SJSA1 (cell line): Measurements from ENCODE around the gene ART5. TPM values are rescaled to one million over a fixed set of nuclear protein-coding genes. Genes with fewer than 3 reads are reported as not detected.
"Not testable (repeated sequence)": the region's sequence is repeated elsewhere in the genome, so short reads cannot be mapped to it uniquely, and the experiment has no call there.

ENCODE experiments used
- DNase-seq, 2 experiments: peaks; one replicate each; pipeline ENCODE4 v3.0.0-alpha.2; 2015 to 2020; ENCODE audit warnings: low spot score in 2 of 2, low read depth in 1 of 2
- H3K27ac ChIP-seq: fragments of 250-450 bp; sonication (Bioruptor Pico); 2 replicates; pipeline ENCODE4 v1.5.1; 2020; ENCODE audit warnings: mild to moderate bottlenecking, moderate library complexity
- H3K27me3 ChIP-seq: fragments of 250-450 bp; sonication (Bioruptor Pico); replicated peaks from 2 replicates; pipeline ENCODE4 v1.5.1; 2020; ENCODE audit warnings: mild to moderate bottlenecking, moderate library complexity
- H3K36me3 ChIP-seq: fragments of 250-450 bp; sonication (Bioruptor Pico); 2 replicates; pipeline ENCODE4 v1.5.1; 2020; ENCODE audit warnings: mild to moderate bottlenecking
- H3K4me1 ChIP-seq: fragments of 250-450 bp; sonication (Bioruptor Pico); replicated peaks from 2 replicates; pipeline ENCODE4 v1.6.1; 2021; ENCODE audit warnings: mild to moderate bottlenecking
- H3K4me3 ChIP-seq: fragments of 250-450 bp; sonication (Bioruptor Pico); 2 replicates; pipeline ENCODE4 v1.5.1; 2020; ENCODE audit warnings: mild to moderate bottlenecking
- H3K9me3 ChIP-seq: fragments of 250-450 bp; sonication (Bioruptor Pico); replicated peaks from 2 replicates; pipeline ENCODE4 v1.5.1; 2020; ENCODE audit warnings: mild to moderate bottlenecking
- total RNA-seq: library from RNA; depleted of rRNA; stranded (reverse); fragments of >200 nt; shearing (Covaris generic); gene quantifications from 2 replicates; pipeline ENCODE4 v1.2.3, GENCODE V29; 2014

ART5 gene
- total RNA-seq, 1 experiment from 2014 or later: not detected

- H3K27ac ChIP-seq: no peak overlapping the region
- H3K4me3 ChIP-seq: no peak overlapping the region
- H3K27me3 ChIP-seq: no peaks in the 10 kb centered on the region
- no peak for DNase-seq
- peaks cover 61% of the 10 kb centered on the region for H3K36me3 ChIP-seq
- no peaks in the 10 kb centered on the region for H3K9me3 ChIP-seq
- no peaks in the 10 kb centered on the region for H3K4me1 ChIP-seq
Observed at GRCh38 chr11:3666023-3666530, 24.3 kb upstream of the ART5 start.

GRCh38 chr11:3665336-3666022 lies 23.7 kb upstream of the ART5 start:
- Histone ChIP-seq H3K4me3 (no peak overlapping the region), H3K4me1 (no peaks in the 10 kb centered on the region), H3K9me3 (no peaks in the 10 kb centered on the region), H3K27ac (no peak overlapping the region), H3K27me3 (no peaks in the 10 kb centered on the region), H3K36me3 (peaks cover 56% of the 10 kb centered on the region)
- DNase-seq: no peak

- DNase-seq: no peak
- Histone ChIP-seq H3K4me3 (no peak overlapping the region), H3K27me3 (no peaks in the 10 kb centered on the region), H3K36me3 (peaks cover 43% of the 10 kb centered on the region), H3K4me1 (no peaks in the 10 kb centered on the region), H3K9me3 (no peaks in the 10 kb centered on the region), H3K27ac (no peak overlapping the region)
Observed at GRCh38 chr11:3664032-3664630, 22.3 kb upstream of the ART5 start.

- Histone ChIP-seq H3K36me3 (peaks cover 34% of the 10 kb centered on the region), H3K27ac (no peak overlapping the region), H3K4me1 (no peaks in the 10 kb centered on the region), H3K9me3 (no peaks in the 10 kb centered on the region), H3K4me3 (no peak overlapping the region), H3K27me3 (peaks cover 2% of the 10 kb centered on the region)
- DNase-seq: no peak
Observed at GRCh38 chr11:3662856-3663255, 21.1 kb upstream of the ART5 start.

- Histone ChIP-seq H3K9me3 (no peaks in the 10 kb centered on the region), H3K4me1 (no peaks in the 10 kb centered on the region), H3K27me3 (peaks cover 16% of the 10 kb centered on the region), H3K36me3 (peaks cover 16% of the 10 kb centered on the region), H3K4me3 (no peak overlapping the region), H3K27ac (no peak overlapping the region)
- DNase-seq: no peak
Observed at GRCh38 chr11:3660960-3661359, 19.2 kb upstream of the ART5 start.

- Histone ChIP-seq H3K27ac (no peak overlapping the region), H3K9me3 (no peaks in the 10 kb centered on the region), H3K36me3 (0 out of 2 replicates have a peak, but pooled peaks cover 4% of the 10 kb centered on the region), H3K27me3 (peaks cover 16% of the 10 kb centered on the region), H3K4me1 (no peaks in the 10 kb centered on the region), H3K4me3 (no peak overlapping the region)
- no peak for DNase-seq
Observed at GRCh38 chr11:3659595-3660515, 18.1 kb upstream of the ART5 start.

- Histone ChIP-seq H3K9me3 (no peaks in the 10 kb centered on the region), H3K27me3 (peaks cover 16% of the 10 kb centered on the region), H3K4me3 (no peak overlapping the region), H3K4me1 (no peaks in the 10 kb centered on the region), H3K36me3 (no peaks in the 10 kb centered on the region), H3K27ac (no peak overlapping the region)
- no peak for DNase-seq
Observed at GRCh38 chr11:3658252-3658651, 16.5 kb upstream of the ART5 start.

- not testable (repeated sequence) for H3K36me3 ChIP-seq, H3K4me1 ChIP-seq, H3K4me3 ChIP-seq, H3K9me3 ChIP-seq, DNase-seq, H3K27ac ChIP-seq
- H3K27me3 ChIP-seq: peaks cover 16% of the 10 kb centered on the region
Observed at GRCh38 chr11:3657331-3657730, 15.5 kb upstream of the ART5 start.

- Histone ChIP-seq H3K9me3 (no peaks in the 10 kb centered on the region), H3K4me3 (no peak overlapping the region), H3K27me3 (peaks cover 16% of the 10 kb centered on the region), H3K27ac (no peak overlapping the region), H3K4me1 (no peaks in the 10 kb centered on the region), H3K36me3 (no peaks in the 10 kb centered on the region)
- no peak for DNase-seq
Observed at GRCh38 chr11:3655547-3655946, 13.8 kb upstream of the ART5 start.

GRCh38 chr11:3652514-3652913 lies 10.7 kb upstream of the ART5 start:
- DNase-seq, H3K27ac ChIP-seq, H3K4me3 ChIP-seq, H3K9me3 ChIP-seq, H3K4me1 ChIP-seq, H3K36me3 ChIP-seq: not testable (repeated sequence)
- H3K27me3 ChIP-seq: peaks cover 24% of the 10 kb centered on the region

- not testable (repeated sequence) for H3K36me3 ChIP-seq, H3K27ac ChIP-seq, H3K4me1 ChIP-seq, DNase-seq, H3K4me3 ChIP-seq, H3K9me3 ChIP-seq
- peaks cover 23% of the 10 kb centered on the region for H3K27me3 ChIP-seq
Observed at GRCh38 chr11:3649374-3649773, 7.6 kb upstream of the ART5 start.

- DNase-seq, H3K4me3 ChIP-seq, H3K4me1 ChIP-seq, H3K36me3 ChIP-seq, H3K9me3 ChIP-seq, H3K27ac ChIP-seq: not testable (repeated sequence)
- peaks cover 25% of the 10 kb centered on the region for H3K27me3 ChIP-seq
Observed at GRCh38 chr11:3648843-3649242, 7.1 kb upstream of the ART5 start.

- Histone ChIP-seq H3K36me3 (peaks cover 3% of the 10 kb centered on the region; the same call in 1 of the 2 replicates), H3K27me3 (peaks cover 52% of the 10 kb centered on the region), H3K9me3 (0 out of 2 replicates have a peak, but pooled peaks cover 6% of the 10 kb centered on the region), H3K27ac (no peak overlapping the region), H3K4me1 (peaks cover 13% of the 10 kb centered on the region), H3K4me3 (no peak overlapping the region)
- no peak for DNase-seq
Observed at GRCh38 chr11:3645552-3645951, 3.8 kb upstream of the ART5 start.
